Activated CD4-positive, alpha-beta T cell treated with anti-CD3 and anti-CD28 coated beads, Interleukin-2, Interleukin-4, amounts not matched to agents 100 ng/mL and 50 ng/mL, durations not matched to agents 16 hours and 8 hours (primary cell): ENCODE results near the gene DIPK1C.

Source experiments
- DNase-seq: peaks from one replicate; pipeline ENCODE4 v3.0.0-alpha.2; 2020; ENCODE audit warnings: low spot score

Gene DIPK1C

GRCh38 chr18:74419761-74420160 is 37.3 kb downstream of the DIPK1C start:
- DNase-seq = no peak

GRCh38 chr18:74418023-74418422 is 39.1 kb downstream of the DIPK1C start:
- no peak for DNase-seq

- DNase-seq = no peak
These were observed 41.0 kb downstream of the DIPK1C start for GRCh38 chr18:74416124-74416523.

- DNase-seq = no peak
These were observed 42.1 kb downstream of the DIPK1C start for GRCh38 chr18:74414953-74415515.

GRCh38 chr18:74413836-74414235 is 43.3 kb downstream of the DIPK1C start:
- DNase-seq = no peak

- no peak for DNase-seq
These were observed 44.8 kb downstream of the DIPK1C start for GRCh38 chr18:74412116-74412880.

- DNase-seq = no peak
These were observed 45.6 kb downstream of the DIPK1C start for GRCh38 chr18:74411475-74411874.

- DNase-seq = no peak
These were observed 46.6 kb downstream of the DIPK1C start for GRCh38 chr18:74410441-74410992.

- DNase-seq = no peak
These were observed 49.2 kb downstream of the DIPK1C start for GRCh38 chr18:74407888-74408287.

- no peak for DNase-seq
These were observed 54.2 kb downstream of the DIPK1C start for GRCh38 chr18:74402806-74403433.

GRCh38 chr18:74400813-74401212 is 56.3 kb downstream of the DIPK1C start:
- DNase-seq = no peak

- no peak for DNase-seq
These were observed 57.8 kb downstream of the DIPK1C start for GRCh38 chr18:74399091-74399887.

GRCh38 chr18:74397572-74397971 is 59.5 kb downstream of the DIPK1C start:
- no peak for DNase-seq

GRCh38 chr18:74396171-74397169 is 60.6 kb downstream of the DIPK1C start:
- DNase-seq = no peak

GRCh38 chr18:74395648-74396154 is 61.4 kb downstream of the DIPK1C start:
- no peak for DNase-seq

- DNase-seq = no peak
These were observed 62.1 kb downstream of the DIPK1C start for GRCh38 chr18:74395006-74395405.

- no peak for DNase-seq
These were observed 64.8 kb downstream of the DIPK1C start for GRCh38 chr18:74392323-74392722.

- peak; percentile 20 for DNase-seq
These were observed 66.2 kb downstream of the DIPK1C start for GRCh38 chr18:74390900-74391299.

GRCh38 chr18:74389991-74390390 is 67.1 kb downstream of the DIPK1C start:
- DNase-seq = no peak

GRCh38 chr18:74389171-74389927 is 67.8 kb downstream of the DIPK1C start:
- DNase-seq = no peak
